T-helper 1 cell treated with Interleukin-12 subunit alpha and Interleukin-12 subunit beta and Interleukin-4 antibody, amounts not matched to agents 30 ng/mL and 1 ng/mL, for 36 hours (primary cell): Measurements from ENCODE around the gene CCDC24. TPM values are rescaled to one million over a fixed set of nuclear protein-coding genes. Genes with fewer than 3 reads are reported as not detected.

Experiments
- intact Hi-C: fragments of 100-400 bp; cut with micrococcal nuclease; formaldehyde crosslinking; loops from one replicate; pipeline ENCODE4 v1.15.1; 2024
- total RNA-seq: library from RNA; stranded (reverse); gene quantifications from 2 replicates; pipeline ENCODE4 v1.2.3, GENCODE V29; 2022

Gene CCDC24
- total RNA-seq, 1 donor from 2014 or later, result 1.9 TPM

GRCh38 chr1:44019466-44019948 lies 28.1 kb downstream of the CCDC24 start:
- intact Hi-C loops, result no loop called here

GRCh38 chr1:44020464-44020863 lies 29.1 kb downstream of the CCDC24 start:
- intact Hi-C loops, result no loop called here

DNA sequence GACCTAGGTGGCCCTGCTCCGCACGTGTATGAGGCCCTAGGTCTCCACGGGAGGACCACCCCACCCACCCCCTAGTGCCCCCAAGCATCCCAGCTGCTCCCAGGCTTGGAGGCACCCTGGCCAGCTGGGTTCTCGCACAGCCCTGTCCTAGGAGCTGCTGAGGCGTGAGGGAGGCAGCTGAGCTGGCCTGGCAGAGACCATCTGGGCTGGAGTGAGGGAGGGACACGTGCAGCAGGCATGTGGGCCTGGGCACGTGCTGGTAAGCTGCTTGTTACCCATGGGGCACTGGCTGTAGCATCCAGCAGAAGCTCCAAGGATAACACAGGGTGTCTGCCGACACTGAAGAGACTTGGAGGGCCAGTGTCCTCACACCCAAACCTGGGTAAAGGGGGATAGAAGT lies 29.8 kb downstream of the CCDC24 start:
- intact Hi-C loops, result no loop called here

DNA sequence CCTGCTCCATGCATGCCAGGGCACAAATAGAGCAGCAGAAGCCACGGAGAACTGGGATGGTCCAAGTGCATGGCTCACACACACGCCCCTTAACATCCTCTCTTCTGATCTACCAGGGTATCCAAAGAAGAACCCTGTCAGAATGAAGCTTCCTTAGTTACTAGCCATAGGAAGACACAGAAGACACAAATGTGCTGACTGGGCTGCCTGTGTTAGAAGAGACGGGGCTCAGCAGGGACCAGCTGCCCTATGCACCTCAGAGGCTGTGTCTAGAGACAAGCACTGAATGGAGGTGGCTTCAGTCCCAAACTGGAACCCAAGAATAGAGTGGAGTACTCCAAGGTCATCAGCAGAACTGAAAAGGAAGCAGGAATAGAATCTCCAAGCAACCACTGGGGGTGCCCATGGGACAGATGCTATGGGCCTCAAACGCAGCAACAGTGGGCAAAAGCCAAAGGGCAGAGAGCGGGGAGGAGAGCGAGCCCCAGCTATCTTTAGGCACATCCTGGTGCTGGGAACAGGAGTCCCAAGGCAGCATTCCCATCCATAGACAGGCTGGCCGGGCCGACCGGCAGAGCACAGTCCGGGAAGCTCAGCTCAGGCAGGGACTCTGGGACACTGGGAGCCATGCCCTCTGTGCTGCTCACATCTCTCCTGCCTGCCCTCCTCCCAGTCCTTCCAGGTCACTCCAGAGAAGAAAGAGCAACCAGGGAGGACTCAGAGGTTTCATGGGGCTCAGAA lies 30.4 kb downstream of the CCDC24 start:
- intact Hi-C loops, result no loop called here

- intact Hi-C loops, result no loop called here
These were observed 32.9 kb downstream of the CCDC24 start for GRCh38 chr1:44024031-44024902.

- intact Hi-C loops, result no loop called here
These were observed 33.6 kb downstream of the CCDC24 start for GRCh38 chr1:44024903-44025525.

GRCh38 chr1:44025816-44026215 lies 34.4 kb downstream of the CCDC24 start:
- intact Hi-C loops, result no loop called here

GRCh38 chr1:44027320-44027719 lies 35.9 kb downstream of the CCDC24 start:
- intact Hi-C loops, result no loop called here

DNA sequence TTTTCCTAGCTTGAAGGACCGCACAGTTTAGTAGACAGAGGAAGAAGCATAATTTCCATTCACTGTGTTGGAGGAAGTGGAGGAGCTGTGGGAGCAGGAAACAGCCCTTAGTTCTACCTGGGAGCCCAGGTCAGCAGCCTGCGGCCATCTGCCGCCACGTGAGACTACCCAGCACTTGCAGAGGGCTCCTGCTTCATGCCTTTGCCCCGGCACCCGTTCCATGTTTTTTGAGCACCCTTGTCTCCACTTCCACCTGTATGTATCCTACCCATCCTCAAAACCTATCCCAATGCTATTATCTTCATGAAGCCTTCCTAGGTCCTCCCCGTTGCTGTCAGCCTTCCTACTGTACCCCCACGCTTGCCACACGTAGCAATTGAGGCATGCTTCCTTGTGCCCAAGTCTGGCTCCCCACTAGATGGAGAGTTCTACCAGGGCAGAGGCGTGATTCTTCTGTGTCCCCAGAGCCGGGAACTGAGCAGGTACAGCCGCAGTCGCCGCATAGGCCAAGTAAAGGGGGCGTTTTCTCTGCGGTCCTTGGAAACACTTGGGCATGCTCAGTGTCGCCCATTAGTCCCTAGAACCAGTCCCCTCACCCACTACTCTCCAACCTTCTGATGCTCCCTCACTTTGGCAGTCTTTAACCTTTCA lies 38.0 kb downstream of the CCDC24 start:
- intact Hi-C loops, result loop anchor here (1.0 kb wide), 1 partner anchor 645 kb away; the partner anchor contains the start of genes ARMH1 and TMEM53

DNA sequence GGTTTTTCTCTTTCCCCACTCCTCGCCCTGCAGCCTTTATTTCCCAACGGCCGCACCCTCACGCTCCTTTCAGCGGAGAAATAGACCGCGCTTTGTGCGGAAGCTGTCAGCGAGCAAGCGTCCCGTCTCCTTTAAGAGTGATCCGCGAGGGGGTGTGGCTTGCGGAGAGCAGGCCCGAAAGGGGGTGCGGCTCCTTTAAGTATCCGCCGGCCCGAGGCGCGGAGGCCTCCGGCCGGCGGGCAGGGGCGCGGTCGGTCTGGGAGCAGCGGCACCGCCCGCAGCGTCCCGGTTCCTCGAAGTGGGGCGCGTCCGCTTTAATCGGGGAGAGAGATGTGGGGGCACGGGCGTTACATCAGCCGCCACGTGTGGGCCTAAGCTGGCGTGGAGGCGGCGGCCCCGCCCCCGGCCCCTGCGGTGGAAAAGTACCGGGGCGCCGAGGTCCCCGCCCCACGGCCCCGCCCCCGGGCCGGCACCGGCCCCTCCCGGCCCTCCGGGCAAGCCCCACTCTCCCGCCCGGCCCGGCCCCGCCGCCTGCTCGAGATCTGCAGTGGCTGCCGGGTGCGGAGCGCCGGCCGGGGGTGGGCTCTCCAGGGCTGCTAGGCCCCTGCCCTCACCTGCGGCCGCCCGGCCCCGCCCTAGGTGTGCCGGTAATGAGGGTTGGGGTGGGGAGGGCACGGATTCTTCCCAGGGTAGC lies 38.7 kb downstream of the CCDC24 start:
- intact Hi-C loops, result loop anchor here (1.0 to 10.0 kb wide), 9 partner anchors 25 to 1655 kb away; partner anchors contain the start of genes ARMH1, ATP6V0B, CCDC24 and DMAP1

DNA sequence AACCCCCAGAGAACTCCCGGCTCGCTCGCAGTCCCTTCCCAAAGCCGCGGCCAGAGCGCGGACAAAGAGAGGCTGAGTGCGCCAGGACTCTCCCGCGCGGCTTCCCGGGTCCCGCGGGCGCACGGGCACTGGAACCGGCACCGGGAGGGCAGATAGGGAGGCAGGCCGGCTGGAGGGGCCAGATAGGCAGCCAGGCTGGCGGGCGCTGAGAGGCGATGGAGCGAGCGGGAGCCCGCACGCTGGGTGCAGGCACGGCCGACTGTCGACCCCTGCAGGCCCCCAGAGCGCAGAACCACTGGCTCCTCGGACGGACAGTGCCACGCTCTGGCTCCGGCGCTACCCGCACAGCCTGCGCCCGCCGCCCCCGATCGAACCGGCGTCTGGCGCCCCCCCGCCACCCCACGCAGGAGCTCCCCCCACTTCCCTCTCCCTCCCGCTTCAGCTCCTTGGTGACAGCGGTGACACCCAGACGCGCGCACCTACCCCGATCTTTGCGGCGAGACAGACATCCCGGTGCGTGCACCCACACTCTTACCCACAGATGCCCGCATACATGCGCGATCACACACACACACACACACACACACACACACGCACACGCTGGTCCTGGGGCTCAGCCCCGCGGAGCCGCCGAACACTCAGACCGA lies 39.3 kb downstream of the CCDC24 start:
- intact Hi-C loops, result loop anchor here (1.0 to 10.0 kb wide), 8 partner anchors 25 to 1654 kb away; partner anchors contain the start of genes ATP6V0B, CCDC24, DMAP1 and GPBP1L1

- intact Hi-C loops, result loop anchor here (2.0 to 10.0 kb wide), 3 partner anchors 181 to 1653 kb away; partner anchors contain the start of genes DMAP1, GPBP1L1, ST3GAL3 and TMEM69
These were observed 40.1 kb downstream of the CCDC24 start, which contains the start of gene SLC6A9 for GRCh38 chr1:44031252-44032169. Gene SLC6A9, minus strand, starts transcription at chr1:44031462. Its CDS starts 7,185 bp downstream, at chr1:44024277.

DNA sequence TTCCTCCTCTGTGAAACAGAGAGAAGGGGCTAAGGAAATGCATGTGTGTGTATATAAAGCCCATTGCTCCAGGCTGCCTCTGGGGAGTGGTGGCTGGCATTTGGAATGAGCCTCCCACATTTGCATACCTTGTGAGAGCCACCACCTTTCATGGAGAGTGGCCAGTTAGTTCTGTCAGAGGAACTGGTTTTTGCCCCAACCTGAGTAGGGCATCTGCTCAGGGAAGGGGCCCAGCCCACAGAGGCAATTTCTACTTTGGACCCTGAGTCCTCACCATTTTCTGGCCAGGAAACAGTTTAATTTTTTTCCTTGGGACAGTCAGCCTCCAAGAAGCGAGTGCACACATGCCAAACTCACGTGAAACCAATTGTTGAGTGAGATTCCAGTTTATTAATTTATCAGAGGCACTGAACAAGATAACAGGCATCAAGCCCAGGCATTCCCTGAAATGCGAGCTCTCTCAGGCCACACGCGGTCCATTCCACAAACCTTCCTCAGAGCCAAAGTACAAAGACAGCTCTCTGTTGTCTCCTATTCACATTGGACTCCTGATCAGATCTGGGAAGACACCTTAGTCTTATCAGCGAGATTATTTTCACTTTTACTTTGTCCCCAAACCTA lies 40.9 kb downstream of the CCDC24 start:
- intact Hi-C loops, result loop anchor here (5.0 to 10.0 kb wide), 2 partner anchors 325 to 1653 kb away; partner anchors contain the start of genes GPBP1L1, ST3GAL3 and TMEM69

DNA sequence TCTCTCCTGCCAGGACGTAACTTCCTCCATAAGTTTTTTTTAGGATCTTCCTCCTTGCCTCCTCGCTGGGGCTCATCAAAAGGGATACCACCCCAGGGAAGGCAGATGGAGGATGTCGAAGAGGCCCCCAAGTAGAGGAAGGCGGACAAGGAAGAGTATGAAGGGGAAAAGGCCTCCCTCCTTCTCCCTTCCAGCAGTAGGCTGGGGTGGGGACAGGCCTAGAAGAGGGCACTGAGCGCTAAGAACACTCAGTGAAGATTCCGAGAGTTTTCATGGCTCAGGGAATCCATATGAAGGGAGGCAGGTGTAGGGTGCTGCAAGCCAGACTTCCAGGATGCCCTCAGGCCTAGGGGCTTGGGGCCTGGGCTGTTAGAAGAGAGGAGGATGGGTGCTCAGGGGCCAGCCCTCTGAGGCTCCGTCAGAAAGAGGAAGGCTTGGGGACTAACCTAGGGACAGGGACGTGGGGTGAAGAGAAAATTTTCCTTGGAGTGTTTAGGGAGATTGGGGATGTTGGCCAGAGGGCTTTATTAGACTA lies 41.7 kb downstream of the CCDC24 start:
- intact Hi-C loops, result loop anchor here (5.0 to 10.0 kb wide), 2 partner anchors 326 to 1652 kb away; partner anchors contain the start of genes GPBP1L1, ST3GAL3 and TMEM69

- intact Hi-C loops, result loop anchor here (5.0 to 10.0 kb wide), 2 partner anchors 326 to 1651 kb away; partner anchors contain the start of genes GPBP1L1, ST3GAL3 and TMEM69
These were observed 42.4 kb downstream of the CCDC24 start for GRCh38 chr1:44033756-44034155.

- intact Hi-C loops, result loop anchor here (5.0 to 10.0 kb wide), 2 partner anchors 327 to 1650 kb away; partner anchors contain the start of genes GPBP1L1, ST3GAL3 and TMEM69
These were observed 43.0 kb downstream of the CCDC24 start for GRCh38 chr1:44034423-44034822.
